ENCODE measurements around the gene CYTH3. TPM values are rescaled to one million over a fixed set of nuclear protein-coding genes. Genes with fewer than 3 reads are reported as not detected.

Gene CYTH3
- total RNA-seq, 2 donors from 2014 or later = 12.3 to 37.7 TPM

GRCh38 chr7:6209340-6209739 lies 63.1 kb downstream of the CYTH3 start:
- no peak for DNase-seq (ENCODE audit: low spot score)
- 39% methylated on average over 6 of the region's 6 CpGs for WGBS

GRCh38 chr7:6208573-6209328 lies 63.7 kb downstream of the CYTH3 start:
- WGBS = 98% methylated on average over 5 of the region's 5 CpGs
- intact Hi-C loops (cut with DNase I) = no loop called here
- H3K36me3 ChIP-seq = no peaks in the 10 kb centered on the region

More at GRCh38 chr7:6209340-6209739, 63.1 kb downstream of the CYTH3 start:
- H3K36me3 ChIP-seq = no peaks in the 10 kb centered on the region
- no peaks in the 10 kb centered on the region for H3K27me3 ChIP-seq (replicated peaks; ENCODE audit: insufficient read depth)
- TF ChIP-seq POLR2AphosphoS5 (IDR thresholded peaks at IDR 0.05) = no peak
- TF ChIP-seq, protein P1, sequence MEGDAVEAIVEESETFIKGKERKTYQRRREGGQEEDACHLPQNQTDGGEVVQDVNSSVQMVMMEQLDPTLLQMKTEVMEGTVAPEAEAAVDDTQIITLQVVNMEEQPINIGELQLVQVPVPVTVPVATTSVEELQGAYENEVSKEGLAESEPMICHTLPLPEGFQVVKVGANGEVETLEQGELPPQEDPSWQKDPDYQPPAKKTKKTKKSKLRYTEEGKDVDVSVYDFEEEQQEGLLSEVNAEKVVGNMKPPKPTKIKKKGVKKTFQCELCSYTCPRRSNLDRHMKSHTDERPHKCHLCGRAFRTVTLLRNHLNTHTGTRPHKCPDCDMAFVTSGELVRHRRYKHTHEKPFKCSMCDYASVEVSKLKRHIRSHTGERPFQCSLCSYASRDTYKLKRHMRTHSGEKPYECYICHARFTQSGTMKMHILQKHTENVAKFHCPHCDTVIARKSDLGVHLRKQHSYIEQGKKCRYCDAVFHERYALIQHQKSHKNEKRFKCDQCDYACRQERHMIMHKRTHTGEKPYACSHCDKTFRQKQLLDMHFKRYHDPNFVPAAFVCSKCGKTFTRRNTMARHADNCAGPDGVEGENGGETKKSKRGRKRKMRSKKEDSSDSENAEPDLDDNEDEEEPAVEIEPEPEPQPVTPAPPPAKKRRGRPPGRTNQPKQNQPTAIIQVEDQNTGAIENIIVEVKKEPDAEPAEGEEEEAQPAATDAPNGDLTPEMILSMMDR (IDR thresholded peaks at IDR 0.05) = no peak
- TF ChIP-seq POLR2A (IDR thresholded peaks at IDR 0.05) = no peak
- H3K4me1 ChIP-seq (replicated peaks) = no peaks in the 10 kb centered on the region
- no peak overlapping the region for H3K27ac ChIP-seq
- no peak overlapping the region for H3K4me3 ChIP-seq
- H3K9me3 ChIP-seq = no peaks in the 10 kb centered on the region
- intact Hi-C loops (cut with DNase I) = no loop called here

GRCh38 chr7:6205971-6206660 lies 66.3 kb downstream of the CYTH3 start:
- H3K27me3 ChIP-seq (replicated peaks; ENCODE audit: insufficient read depth) = no peaks in the 10 kb centered on the region
- WGBS = 79% methylated on average over 3 of the region's 3 CpGs
- H3K27ac ChIP-seq = no peak overlapping the region
- intact Hi-C loops (cut with DNase I) = no loop called here
- H3K9me3 ChIP-seq = no peaks in the 10 kb centered on the region
- DNase-seq (ENCODE audit: low spot score) = no peak
- no peaks in the 10 kb centered on the region for H3K36me3 ChIP-seq
- H3K4me3 ChIP-seq = no peak overlapping the region
- TF ChIP-seq POLR2A (IDR thresholded peaks at IDR 0.05) (no peak), POLR2AphosphoS5 (IDR thresholded peaks at IDR 0.05) (no peak)
- TF ChIP-seq, protein P1 (IDR thresholded peaks at IDR 0.05) = no peak
- H3K4me1 ChIP-seq (replicated peaks) = no peaks in the 10 kb centered on the region

More at GRCh38 chr7:6208573-6209328, 63.7 kb downstream of the CYTH3 start:
- Histone ChIP-seq H3K27me3 (replicated peaks; ENCODE audit: insufficient read depth) (no peaks in the 10 kb centered on the region), H3K27ac (no peak overlapping the region), H3K4me3 (no peak overlapping the region), H3K9me3 (no peaks in the 10 kb centered on the region), H3K4me1 (replicated peaks) (no peaks in the 10 kb centered on the region)
- TF ChIP-seq, protein P1 (IDR thresholded peaks at IDR 0.05) = no peak
- TF ChIP-seq POLR2A (IDR thresholded peaks at IDR 0.05) (no peak), POLR2AphosphoS5 (IDR thresholded peaks at IDR 0.05) (no peak)
- no peak for DNase-seq (ENCODE audit: low spot score)

DNA sequence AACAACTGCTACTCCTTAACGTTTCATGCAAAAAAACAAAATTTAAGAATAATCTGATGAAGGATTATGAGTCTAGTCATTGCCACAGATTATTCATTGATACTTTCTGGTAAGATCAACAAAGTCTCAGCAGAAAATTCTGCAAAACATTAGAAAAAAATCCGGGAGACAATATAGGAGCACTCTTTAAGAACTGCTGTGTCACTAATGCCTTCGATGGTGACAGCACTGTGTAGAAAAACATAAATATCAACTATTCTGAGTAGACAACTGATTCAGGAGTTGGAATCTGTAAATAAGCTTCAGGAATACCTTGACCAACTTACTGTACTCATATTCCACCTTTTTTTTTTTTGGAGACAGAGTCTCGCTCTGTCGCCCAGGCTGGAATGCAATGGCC lies 69.0 kb downstream of the CYTH3 start:
- DNase-seq (ENCODE audit: low spot score) = no peak
- Histone ChIP-seq H3K4me1 (replicated peaks) (no peaks in the 10 kb centered on the region), H3K36me3 (no peaks in the 10 kb centered on the region), H3K27ac (no peak overlapping the region), H3K27me3 (replicated peaks; ENCODE audit: insufficient read depth) (no peaks in the 10 kb centered on the region), H3K9me3 (no peaks in the 10 kb centered on the region), H3K4me3 (no peak overlapping the region)
- intact Hi-C loops (cut with DNase I) = no loop called here
- no peak for TF ChIP-seq POLR2AphosphoS5 (IDR thresholded peaks at IDR 0.05)
- TF ChIP-seq, protein P1 (IDR thresholded peaks at IDR 0.05) = no peak
- TF ChIP-seq POLR2A (IDR thresholded peaks at IDR 0.05) = no peak
- 90% methylated on average over 5 of the region's 5 CpGs for WGBS

Measured in prostate gland (tissue), 2 donors.